IPS-11a (cell line): ENCODE results near the gene COL13A1.

Source experiments
- H3K4me3 ChIP-seq: one replicate; pipeline ENCODE4 v1.5.1; 2013; ENCODE audit warnings: low read depth, low read length, control low read depth

COL13A1 gene

DNA sequence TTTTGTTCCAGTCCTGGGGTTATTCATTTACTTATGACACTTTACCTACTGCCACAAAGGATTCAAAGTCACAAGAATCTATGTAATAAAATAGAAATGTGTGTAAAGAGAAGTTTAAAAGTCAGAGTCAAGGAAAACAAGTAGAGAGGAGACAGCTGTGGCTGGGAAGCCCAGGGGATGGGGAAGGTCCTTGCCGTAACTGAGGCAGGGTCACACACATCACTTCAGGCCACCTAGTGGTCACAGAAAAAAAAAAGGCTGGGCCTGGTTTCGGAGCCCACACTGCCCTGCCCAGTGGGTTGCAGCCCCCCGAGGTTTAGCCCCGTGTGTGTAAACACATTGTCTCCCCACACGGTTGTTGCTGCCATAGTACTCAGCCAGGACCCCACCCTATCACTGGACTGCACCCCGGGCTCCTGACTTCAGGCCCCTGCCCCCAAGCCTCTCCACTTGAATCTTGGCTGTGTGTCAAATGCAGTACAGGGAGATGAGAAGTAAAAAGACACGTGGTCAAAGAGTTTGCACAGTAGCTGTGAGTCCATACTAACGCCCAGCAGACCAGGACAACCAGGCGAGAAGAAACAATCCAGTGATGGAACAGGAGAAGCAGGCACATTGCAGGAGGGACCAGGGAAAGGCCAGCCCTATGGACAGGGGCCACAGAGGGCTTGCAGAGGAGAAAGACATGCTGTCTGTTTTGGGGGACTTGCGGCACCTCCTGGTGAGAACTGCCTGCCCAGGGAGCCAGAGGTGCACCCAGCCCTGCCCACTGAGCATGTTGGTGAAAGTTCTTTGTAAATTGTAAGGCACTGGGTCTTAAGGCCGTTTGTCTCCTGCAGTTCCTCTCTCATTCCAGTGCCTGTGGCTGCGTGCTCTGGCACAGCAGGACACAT lies 159.5 kb downstream of the COL13A1 start:
- H3K4me3 ChIP-seq, result no peak overlapping the region

DNA sequence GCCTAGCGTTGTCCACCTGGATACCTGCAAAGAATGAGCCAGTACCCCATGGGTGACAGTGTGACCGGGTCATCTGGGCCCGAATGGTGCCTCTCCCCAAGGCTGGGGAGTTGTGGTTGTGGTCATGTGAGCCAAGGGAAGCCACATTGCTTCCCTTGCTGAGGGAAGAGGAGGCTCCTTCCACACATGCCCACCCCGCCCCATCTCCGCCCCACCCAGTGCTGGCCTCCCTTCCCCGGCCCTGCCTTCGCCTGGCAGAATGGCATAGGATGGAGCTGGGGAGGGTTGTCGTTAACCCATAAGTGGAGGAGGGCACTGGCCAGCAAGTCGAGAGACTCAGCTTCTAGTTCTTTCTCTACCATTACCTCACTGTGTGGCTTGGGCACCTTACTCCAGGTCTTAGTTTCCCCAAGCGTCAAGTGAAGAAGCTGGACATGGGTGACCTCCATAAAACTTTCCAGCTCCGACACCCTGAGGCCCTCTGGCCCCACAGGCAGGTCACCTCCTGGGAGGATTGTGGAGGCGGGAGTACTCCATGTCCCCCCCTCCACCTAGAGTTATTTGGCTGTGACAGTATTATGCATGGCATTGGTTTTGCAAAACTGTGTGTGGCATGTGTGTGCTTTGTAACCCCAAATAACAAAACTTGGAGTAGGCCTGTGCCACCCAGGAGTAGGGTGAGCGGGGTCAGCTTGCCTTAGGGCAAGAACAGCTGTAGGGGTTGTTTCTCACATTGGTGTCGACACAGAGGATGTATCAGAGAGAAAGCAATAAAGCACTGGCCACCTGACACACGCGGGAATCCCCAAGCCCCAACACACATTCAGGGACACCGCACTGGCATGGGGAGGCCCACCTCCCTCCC lies 160.4 kb downstream of the COL13A1 start:
- H3K4me3 ChIP-seq, result no peak overlapping the region

DNA sequence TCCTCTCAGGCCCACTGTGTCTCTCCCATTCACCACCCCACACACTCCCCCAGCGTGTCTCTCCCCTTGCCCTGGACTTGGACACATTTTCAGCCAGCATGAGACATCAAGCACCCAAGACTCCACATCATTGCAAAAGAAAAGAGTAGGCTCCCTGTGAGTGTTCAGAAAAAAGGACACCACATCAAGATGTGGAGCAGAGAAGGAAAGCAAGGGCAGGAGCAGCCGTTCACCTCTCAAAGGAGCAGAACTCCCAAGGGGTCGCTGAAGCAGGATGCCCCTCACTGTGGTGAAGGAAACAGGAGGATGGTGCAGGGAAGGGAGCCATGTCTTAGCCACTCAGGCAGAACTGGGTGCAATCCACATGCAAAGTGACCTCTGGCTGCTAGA lies 161.0 kb downstream of the COL13A1 start:
- no peak overlapping the region for H3K4me3 ChIP-seq

DNA sequence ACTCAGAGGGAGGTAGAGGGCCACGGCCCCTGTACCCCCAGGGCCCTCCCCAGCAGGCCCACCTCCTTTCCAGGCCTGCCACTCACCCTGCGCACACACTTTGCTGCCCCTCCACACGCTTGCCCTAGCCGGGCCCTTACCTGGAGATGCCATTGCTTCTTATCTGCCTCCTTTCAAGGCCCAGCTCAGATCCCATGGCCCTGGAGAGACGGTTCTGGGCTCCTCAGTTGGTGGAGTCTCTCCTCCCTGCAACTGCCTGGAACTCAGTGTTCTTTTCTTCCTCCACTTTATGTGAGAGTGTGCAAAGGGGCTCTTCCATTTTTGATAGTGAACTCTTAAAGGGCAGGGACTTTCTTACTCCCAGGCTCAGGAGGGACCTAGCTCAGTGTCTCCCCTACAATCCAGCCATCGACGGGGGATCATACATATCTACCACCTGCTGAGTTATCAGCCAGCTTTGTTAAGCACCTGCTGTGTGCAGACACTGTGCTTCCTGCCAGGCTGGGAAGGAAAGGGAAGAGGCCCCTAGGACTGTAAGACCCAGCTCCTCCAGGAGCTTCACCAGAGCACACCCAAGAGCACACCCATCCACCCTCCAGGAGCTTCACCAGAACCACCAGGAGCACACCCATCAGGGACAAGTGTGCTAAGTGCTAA lies 161.6 kb downstream of the COL13A1 start:
- no peak overlapping the region for H3K4me3 ChIP-seq

DNA sequence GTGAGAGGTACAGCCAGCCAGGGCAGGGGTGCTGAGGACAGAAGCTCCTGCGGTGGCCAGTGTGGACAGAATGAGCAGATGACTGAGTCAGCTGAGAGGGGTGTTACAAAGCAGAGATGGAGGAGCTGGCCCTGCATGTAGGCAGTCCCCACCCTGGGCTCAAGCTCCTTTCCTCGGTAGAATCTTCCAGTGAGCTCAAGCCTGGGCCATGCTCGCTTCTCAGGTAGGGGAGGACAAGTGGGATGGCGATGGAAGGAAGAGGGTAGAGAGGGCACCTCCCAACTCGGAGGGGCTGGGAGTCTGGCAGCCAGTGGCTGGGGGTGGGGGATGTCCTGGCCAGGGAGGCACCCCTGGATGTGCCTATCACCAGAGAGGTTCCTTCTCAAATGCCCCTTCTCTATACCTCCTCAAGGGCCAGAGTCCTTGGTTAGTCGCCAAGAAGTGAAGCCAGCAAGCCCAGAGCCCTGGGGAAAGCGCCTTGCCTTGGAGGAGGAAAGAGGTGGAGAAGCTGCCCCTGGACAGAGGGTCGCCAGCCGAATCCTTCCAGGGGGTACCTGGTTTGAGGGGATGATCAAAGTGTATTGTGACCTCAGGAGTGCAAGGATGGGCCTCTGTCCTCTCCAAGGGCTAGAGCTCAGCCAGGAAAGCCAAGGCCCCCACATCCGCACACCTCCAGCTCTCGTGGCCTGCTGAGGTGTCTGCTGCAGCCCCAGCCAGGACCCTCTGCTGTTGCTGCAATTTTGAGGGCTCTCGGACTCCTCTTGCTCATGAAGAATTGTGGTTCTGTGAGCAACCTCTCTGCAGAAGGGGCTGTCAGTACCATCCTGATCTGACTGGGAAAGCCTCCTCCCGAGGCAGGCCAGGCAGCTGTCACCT lies 162.4 kb downstream of the COL13A1 start:
- no peak overlapping the region for H3K4me3 ChIP-seq

DNA sequence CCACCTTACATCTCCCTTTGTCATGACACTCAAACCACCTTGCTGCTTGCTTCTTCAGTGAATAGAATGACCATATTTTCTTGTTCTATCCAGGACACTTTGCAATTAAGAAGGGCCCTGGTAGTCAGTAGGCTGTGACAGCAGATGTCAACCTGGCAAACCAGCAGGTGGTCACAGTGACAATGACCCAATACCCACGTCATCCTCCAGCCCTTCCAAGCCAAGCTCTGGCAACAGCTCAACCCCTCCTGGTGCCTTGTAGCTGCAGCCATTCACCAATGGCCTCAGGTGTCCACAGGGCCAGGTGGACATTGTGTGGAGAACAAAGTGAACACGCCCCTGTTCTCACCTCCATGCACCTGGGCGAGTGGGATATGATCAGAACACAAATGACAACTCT lies 163.4 kb downstream of the COL13A1 start:
- H3K4me3 ChIP-seq, result no peak overlapping the region

DNA sequence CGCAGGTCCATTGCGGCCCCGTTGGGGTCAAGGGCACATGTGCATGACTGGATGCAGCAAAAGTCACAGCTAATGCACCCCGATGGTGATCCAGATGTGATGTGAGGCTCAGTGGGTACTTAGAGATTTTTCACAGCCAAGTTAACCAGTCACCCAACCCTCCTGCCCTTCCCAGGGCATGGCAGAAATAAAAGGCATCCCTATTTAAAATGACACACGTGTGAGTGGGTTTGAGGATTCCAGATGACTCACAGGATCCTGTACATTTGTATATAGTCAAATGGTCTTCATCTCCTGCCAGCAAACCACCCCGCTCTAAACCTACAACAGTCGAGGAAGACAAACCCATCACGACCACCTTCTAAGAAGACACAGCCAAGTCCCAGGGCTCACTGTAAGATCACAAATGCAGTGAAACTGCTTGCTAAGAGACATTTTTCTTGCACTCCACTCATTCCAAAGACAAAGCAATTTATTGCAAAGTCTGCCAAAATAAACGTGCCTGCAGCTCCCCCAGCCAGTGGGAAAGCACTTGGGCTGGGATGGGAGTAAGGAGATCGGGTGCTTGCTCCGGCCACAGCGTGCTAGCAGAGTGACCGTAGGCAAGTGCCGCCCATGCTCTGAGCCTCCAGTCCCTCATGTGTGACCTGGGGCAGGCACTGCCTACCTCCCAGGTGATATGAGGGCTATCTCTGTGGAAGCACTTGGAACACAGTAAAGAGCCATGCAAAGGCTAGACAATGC lies 164.4 kb downstream of the COL13A1 start:
- no peak overlapping the region for H3K4me3 ChIP-seq

DNA sequence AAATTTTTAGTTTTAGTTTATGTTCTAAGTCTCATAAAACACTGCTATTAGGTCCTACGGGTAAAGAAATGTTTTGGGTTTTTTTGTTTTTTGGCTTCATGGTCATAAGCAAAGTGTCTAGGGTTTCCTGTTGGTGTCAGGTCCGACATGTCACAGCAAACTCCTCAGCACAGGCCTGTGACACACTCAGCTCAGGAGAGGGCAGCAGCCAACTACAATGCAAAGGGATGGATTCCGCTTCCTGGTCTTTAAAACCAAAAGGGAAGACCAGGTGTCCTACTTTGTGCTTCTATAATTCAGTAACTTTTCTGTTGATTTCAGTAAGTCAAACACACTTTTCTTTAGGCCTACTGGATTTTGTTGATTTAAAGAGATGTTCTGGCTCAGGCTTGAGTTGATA lies 167.1 kb downstream of the COL13A1 start:
- H3K4me3 ChIP-seq, result no peak overlapping the region

DNA sequence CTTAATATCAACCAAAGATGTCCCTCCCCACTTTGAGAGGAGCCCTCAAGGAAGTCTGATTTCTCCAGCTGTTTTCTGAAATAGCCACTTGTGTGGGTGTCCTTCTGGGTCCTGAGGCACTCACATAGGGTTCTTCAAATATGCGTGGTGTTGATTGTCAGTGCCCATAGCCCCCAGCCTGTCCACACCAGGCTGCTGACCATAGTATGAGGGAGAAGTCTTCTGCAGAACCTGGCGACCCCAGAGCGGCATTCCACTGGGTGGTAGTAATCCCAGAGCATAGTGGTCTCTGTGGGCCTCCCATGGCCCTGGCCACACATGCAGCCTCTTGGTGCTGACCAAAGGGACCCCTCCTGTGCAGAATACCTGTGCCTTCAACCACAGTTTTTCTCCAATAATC lies 168.3 kb downstream of the COL13A1 start:
- no peak overlapping the region for H3K4me3 ChIP-seq

DNA sequence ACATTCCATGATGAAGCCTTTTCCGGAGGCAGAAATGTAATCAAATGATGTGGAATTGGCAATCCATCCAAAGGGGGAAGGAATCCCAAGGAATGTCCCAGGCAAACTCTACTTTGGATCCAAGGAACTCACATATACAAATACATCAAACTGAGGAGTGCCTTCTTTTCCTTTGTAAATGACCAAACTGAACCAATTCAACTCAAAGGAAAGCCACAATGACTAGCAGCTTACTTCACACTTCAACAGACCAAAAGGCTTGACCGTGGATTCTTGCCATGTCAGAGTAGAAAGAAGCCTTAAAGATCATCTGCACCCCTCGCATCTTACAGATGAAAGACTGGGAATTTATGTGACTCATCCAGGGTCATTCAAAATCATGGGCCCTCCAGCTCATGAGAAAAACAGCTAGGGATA lies 171.3 kb downstream of the COL13A1 start:
- no peak overlapping the region for H3K4me3 ChIP-seq

DNA sequence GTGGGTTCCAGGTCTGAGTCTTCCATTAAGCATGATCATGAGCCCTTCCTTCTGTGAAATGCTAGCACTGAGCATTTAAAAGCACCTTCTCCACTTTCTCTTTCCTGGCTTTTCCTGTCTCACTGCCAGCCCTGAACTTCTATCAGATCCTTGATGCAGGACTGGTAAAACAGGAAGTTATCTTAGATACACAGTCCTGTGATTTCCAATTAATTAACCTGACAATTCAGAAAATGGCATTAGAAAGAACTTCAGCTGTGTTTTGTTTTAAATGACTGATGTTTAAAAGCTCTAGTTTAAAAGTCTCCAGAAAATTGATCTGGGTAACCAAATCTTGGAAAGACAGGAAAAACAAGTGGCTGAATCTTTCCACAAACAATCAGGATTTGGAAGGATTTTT lies 172.0 kb downstream of the COL13A1 start:
- H3K4me3 ChIP-seq, result no peak overlapping the region

DNA sequence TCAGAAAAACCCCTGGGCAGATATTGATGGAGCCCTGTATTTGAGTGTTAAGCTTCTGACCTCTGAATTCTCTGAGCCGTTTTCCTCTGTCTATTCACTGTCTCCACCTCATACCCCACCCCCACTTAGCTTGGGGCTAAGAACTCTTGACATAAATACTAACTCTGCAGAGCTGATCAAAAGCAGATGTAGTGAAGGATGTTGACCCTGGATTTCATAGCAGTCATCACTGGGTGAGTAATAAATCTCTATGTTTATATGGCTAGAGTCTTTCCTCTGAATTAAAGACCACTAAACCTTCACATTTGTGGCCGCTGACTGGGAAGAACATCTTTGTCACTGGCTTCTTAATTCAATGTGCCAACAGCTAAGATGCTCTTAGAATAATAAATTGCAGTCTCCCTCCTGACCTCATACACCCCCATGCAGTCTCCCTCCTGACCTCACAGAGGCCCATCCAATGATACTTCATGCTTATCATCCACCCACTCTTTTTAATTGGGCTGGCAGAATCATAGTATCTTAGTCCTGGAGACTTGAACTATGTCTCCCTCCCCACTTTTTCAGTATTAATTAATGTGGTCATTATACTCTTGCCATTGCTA lies 172.9 kb downstream of the COL13A1 start:
- no peak overlapping the region for H3K4me3 ChIP-seq

DNA sequence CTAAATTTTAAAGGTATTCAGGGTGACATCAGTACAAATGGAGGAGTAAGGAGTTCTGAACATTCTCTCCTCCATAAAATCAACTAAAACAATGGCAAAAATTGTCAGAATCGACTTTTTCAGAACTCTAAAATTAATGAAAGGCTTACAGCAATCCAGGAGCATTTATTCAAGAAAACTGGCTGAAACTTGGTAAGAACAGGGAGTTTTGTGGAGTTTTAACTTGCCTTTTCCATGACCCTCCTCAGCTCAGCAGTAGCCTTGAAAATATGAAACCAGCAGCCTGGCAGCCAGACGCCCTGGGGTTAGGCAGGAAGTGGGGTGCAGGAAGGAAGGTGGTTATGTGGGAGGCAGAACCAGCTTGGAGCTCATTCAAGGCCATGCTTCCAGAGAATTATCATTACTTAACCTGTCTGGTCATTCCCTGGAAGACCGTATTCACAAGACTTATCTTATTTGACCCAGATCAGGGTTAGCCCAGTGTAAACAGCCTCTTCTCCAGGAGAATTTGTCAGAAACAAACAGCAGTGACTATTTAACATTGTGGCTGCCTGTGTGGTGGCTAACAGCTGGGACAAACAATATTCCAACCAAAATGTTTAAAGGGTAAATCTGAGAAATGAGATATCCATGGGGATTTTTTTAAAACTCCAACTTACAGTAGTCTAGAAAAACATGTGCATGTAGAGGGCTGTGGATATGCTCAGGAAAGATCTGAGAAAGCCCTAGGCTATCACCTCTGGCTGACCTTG lies 175.3 kb downstream of the COL13A1 start:
- H3K4me3 ChIP-seq, result no peak overlapping the region

DNA sequence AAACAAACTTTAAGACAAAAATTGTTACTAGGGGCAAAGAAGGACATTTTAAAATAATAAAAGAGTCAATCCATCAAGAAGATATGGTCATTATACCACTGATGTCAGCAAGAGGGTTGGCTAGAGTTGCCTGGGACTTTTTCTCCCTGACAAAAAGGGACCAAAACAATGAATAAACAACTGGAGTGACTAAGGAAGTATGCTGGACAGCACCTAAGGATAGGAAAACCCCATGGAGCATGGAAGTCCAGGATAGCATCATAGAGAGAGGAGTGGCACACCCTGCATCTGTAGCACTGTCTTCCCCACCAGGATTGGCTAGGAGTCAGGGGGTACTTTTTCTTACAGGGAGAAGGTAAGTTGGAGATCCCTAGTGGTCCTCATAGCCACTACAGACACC lies 177.5 kb downstream of the COL13A1 start:
- H3K4me3 ChIP-seq, result no peak overlapping the region

DNA sequence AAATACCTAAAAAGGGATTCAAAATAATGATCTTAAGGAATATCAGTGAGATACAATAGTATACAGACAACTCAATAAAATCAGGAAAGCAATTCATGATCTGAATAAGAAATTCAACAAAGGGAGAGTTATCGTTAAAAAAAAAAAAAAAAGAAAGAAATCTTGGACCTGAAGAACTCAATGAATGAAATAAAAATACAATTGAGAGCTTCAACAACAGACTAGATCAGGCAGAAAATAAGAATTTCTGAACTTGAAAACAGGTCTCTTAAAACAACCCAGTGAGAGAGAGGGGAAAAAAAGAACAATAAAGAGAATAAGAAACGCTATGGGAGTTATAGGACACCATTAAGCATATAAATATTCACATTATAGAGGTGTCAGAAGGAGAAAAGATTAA lies 179.0 kb downstream of the COL13A1 start:
- no peak overlapping the region for H3K4me3 ChIP-seq

DNA sequence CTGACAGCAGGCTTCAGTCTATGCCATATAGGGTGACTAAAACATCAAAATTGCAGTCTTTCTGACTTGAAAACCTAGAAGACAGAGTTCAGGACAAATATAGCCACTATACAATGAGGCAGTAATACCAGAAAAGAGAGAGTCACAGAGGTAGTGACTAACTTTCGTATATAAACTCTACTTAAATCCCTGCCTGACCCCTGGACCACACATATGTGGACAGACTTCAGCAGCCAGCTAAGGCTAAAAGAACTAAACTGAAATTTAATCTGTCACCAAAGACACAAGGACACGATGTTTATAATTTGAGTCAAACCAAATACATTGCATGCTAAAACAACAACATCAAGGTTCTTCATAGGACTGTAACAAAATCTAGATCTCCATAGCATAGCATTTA lies 186.4 kb downstream of the COL13A1 start:
- H3K4me3 ChIP-seq, result no peak overlapping the region

DNA sequence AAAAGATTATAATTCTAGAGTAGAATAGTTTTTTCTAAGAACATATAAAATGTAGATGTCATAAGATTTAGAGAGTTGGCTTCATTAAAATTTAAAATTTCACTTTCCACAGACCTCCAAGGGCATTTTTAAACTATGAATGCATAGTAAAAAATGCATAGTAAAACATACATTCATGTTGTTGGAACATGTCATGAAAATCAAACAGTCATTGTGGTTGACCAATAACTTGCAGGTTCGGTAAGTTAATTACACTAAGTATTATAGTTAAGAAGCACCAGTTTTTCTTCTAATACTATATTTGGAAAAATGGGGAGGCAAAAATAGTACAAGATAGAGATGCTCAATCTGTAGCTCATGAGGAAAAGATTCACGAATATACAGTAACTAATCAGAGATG lies 189.4 kb downstream of the COL13A1 start:
- no peak overlapping the region for H3K4me3 ChIP-seq

DNA sequence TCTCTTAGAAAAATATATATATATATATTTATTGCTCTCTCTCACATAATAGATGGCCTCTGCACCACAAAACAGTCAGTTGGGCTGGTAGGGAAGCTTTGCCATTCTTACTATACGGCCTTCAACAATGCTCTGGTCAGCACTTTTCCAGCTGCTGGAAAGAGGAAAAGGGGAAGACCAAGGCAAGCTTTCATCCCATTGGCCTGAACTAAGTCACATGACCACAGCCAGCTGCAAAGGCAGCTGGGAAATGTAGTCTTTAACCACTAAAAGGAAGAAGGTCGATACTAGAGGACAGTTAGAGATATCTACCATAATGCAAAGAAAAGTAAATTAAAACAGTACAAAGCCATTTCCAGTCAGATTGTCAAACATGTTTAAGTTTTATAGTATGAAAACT lies 192.6 kb downstream of the COL13A1 start:
- H3K4me3 ChIP-seq, result no peak overlapping the region

DNA sequence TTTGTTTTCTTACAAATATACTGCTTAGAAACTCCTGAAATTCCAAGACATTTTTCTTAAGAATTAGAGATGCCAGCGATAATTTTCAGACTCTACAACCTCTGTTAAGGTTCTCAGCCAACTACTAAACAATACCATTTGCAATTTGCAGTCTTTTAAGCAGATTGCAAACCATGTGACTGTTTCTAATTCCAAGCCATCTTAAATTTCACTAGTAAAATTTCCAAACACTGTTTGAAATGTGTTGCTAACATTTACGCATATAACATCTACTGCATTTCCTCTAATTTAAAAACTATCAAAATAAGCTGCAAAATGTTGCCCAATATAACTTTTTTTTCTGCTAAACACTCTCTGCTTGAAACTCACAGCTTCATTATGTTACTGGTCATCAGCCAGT lies 194.9 kb downstream of the COL13A1 start:
- H3K4me3 ChIP-seq, result no peak overlapping the region
